NCI-H69 (cell line): Measurements from ENCODE around the gene NAALADL2.

Experiments
- DNase-seq: peaks from one replicate; lab custom pipeline; 2025; lab: John Stamatoyannopoulos, UW

NAALADL2 gene

DNA sequence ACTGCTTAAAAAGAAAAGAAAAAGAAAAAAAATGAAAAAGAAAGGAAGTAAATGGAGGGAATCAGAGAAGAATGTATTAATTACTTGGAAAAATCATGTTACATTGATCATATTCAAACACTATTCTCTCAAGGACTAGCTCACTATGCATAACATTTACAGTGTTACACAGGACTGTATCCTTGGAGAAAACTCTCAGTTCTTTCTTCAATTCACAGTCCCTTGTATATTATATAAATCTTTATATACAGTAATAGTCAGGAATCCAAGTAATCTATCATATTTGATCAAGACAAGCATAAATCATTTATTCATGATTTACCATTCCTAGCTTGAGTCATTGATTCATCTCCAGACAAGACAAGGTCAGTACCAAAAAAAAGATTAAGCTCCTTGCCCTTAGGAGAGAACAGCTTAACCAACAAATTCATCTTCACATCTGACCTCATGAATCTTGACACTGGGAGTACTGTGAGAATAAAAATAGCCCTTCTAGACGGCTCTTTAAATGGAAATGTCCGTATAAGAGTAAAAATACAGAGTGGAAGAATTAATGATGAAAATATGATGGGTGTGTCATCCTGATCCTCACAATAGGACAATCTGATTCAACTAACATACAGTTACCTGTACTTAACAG is 980.4 kb downstream of the NAALADL2 start:
- DNase-seq, result no peak

DNA sequence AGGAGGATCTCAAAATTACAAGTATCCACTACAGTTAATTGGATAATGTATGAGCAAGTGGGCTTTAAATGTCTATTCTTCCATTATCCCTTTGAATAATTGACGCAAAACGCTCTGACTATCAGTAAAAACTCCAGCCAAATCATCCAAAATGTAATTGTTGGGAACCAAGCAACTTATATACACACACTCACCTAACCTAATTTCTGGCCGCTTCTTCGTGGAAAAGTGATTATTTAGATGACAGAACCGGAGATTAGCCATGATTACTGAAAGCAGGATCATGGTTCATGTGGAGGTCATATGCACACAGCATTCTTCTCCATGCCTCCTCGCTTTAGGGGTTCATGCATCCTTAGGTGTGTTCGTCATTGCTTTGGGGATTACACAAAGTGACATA is 992.4 kb downstream of the NAALADL2 start:
- DNase-seq, result no peak

DNA sequence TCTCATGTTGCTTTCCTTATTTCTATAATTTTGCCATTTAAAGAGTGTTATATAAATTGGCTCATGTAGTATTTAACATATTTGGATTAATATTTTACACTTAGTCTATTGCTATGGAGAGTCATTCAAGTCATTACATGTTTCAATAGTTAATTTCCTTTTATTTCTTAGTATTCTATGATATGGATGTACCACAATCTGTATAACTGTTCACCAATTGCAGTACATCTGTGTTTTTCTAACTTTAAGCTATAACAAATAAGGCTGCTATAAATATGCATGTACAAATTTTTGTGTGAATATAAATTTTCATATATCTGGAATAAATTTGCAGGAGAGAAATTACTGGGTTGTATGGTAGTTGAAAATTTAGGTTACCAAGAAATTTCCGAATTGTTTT is 993.4 kb downstream of the NAALADL2 start:
- DNase-seq, result no peak

DNA sequence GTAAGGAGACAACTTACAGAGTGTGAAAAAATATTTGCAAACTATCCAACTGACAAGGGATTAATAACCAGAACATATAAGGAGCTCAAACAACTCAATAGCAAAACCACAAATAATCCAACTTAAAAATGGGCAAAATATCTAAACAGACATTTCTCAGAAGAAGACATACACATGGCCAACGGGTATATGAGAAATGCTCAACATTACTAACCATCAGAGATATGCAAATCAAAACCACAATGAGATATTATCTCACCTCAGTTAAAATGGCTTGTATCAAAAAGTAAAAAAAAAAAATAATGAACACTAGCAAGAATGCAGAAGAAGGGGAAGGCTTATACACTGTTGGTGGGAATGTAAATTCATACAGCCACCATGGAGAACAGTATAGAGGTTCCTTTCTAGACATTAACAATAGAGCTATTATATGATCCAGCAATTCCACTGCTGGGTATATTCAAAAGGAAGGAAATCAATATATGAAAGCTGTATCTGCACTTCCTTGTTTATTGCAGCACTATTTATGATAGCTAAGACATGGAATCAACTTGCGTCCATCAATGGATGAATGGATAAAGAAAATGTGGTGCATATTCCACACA is 998.6 kb downstream of the NAALADL2 start:
- DNase-seq, result no peak
